Measurements from ENCODE around the gene ZDHHC14.

Gene ZDHHC14

DNA sequence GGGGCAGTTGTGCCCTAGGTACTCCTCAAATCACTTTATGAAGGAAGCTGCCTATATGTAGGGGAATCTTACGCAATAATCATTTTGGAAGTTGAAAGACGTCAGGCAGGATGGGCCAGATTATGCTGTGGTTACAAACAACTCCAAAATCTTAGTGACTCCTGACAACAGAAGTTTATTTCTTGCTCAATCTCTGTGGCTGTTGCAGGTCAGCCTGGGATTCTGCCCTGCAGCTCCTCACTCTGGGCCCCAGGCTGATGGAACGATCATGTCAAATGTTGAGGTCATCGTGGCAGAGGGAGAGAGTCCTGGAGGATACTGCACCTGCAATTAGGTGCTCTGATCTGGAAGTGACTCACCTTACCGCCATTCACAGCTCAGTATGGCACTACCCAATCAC is 88.4 kb downstream of the ZDHHC14 start:
- DNase-seq = no peak

- DNase-seq = no peak
Observed at GRCh38 chr6:157471077-157471686, 90.2 kb downstream of the ZDHHC14 start.

GRCh38 chr6:157471895-157472686 is 91.1 kb downstream of the ZDHHC14 start:
- DNase-seq = no peak

GRCh38 chr6:157476797-157477196 is 95.8 kb downstream of the ZDHHC14 start:
- DNase-seq = no peak

DNA sequence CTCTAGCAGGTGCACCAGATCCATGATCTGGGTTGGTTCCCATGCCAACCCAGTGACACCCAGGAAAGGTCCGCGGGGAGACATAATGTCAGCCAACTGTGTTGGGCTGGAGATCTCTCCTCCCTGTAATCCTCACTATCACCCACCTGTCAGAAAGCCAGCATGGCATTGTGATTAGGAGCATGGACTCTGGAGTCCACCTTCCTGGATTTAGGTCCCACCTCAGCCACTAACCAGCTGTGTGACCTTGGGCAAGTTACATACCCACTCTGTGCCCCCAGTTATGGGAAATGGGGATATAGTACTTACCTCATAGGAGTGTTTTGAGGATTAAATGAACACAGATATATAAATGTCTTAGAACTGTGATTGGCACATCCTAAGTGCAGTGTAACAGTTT is 97.9 kb downstream of the ZDHHC14 start:
- no peak for DNase-seq

DNA sequence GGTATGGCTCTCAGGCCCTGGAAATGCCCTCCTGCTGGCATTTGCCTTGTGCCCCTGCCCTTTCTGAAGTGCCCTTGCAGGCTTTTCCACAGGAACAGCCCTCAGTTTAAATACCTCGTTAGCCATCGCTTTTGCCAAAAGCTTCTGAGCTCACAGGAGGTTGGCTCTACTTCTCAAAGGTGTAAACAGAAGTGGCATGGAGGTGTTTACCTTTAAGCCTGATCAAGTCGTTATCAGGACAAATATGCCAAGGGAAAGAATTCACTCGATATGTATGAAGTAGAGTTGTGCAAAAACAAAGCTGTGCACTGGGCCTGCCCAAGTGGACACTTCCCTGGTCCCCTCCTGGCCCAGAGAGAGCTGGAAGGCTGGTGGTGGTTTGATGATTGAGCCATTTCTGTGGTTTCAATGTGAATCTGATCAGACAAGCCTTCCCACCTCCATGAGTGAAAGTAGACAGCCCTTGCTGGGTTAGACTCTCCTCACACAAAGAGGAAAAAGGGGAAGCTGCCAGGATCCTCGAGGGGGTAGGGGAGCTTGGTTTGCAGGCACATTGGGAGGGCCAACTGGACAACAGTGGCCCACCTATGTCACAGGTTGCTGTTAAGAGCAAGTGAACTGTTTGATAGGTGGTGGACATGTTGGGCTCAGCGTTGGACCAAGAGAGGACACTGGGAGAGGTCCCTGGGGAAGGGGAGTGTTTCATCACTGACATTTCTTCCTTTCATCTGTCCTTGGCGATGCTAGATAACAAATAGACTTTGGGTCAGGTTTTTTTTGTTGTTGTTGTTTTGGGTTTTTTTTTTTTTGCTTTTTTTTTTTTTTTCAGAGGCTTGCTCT is 98.7 kb downstream of the ZDHHC14 start:
- DNase-seq = no peak

GRCh38 chr6:157481189-157481864 is 100.3 kb downstream of the ZDHHC14 start:
- DNase-seq = no peak

- DNase-seq = no peak
Observed at GRCh38 chr6:157481865-157482249, 100.9 kb downstream of the ZDHHC14 start.

GRCh38 chr6:157483770-157484169 is 102.8 kb downstream of the ZDHHC14 start:
- DNase-seq = no peak

DNA sequence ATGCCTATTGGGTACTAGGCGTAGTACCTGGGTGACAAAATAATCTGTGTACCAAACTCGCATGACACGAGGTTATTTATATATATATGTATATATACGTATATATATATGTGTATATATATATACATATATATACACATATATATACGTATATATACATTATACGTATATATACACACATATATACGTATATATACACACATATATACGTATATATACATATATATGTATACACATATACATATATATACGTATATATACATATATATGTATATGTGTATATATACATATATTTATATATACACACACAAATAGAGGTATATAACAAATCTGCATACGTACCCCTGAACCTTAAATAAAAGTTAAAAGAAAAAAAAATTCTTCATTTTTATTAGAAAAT is 103.2 kb downstream of the ZDHHC14 start:
- no peak for DNase-seq

DNA sequence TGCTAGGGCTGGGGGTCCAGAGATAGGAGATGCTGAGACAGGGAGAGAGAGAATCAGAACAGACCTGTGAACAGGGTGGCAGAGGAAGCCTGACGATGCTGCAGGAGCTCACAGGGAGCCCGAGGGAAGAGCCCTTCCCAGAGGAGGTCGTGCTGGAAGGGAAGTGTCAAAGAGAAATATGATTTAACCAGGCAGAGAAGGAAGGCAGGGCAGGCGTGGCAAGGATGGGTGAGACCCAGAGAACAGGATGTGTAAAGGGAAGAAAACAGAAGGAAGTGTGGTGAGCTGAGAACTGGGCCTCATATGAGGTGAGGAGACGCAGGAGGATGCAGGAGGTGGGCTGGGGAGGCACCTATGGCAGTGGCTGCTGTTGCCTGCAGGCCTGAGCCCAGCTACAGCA is 105.6 kb downstream of the ZDHHC14 start:
- DNase-seq = no peak

- no peak for DNase-seq
Observed at GRCh38 chr6:157487110-157487773, 106.3 kb downstream of the ZDHHC14 start.

GRCh38 chr6:157488058-157488457 is 107.1 kb downstream of the ZDHHC14 start:
- DNase-seq = no peak

DNA sequence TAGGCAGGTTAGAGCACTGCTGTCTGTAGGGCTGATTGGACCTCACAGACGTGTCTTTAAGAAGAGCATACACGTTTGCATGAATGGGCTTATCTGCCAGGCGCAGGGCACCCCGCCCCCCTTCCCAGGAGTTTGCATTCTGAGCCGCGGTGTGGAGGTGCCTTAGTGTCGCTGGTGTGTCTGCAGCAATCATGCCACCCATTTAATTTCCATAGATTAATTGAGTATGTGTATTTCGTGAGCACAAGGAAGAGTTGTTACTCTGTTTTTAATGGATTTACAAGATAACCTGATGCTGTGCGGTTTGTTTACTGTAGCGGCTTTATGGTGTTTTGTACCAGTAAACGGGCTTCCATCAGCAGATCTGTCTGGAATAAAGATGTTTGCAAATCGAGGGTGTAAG is 107.7 kb downstream of the ZDHHC14 start:
- no peak for DNase-seq

- DNase-seq = no peak
Observed at GRCh38 chr6:157490611-157491269, 109.8 kb downstream of the ZDHHC14 start.

DNA sequence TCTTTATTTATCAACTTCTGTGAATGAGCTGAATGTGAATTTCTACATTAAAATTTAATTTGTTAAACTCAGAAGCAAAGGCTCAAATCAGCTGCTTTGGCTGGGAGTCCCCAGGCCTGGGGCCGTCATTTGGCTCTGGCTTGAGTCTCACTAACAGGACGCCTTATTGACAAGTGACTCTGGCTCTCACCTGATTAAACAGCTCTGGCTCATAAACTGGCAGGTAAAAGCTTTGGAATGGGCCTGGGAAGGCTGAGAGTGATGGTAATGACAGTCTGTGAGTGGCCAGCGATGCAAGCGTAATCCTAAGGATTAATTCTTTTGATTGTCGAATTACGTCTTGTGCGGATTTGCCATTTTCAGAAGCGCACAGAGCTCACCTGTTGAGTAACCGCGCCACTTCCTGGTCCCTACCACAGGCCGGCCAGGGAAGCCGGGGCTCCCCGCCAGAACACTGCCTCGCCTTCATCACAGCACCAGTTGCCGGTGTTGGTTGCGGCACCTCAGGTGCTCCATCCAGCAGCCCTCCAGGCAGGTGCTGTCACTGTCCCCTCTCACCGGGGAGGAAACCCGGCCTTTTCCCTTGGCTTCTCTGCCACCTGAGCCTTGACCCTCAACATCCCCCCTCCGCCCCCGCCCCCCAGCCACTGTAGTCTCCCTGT is 110.7 kb downstream of the ZDHHC14 start:
- DNase-seq = no peak

- DNase-seq = no peak
Observed at GRCh38 chr6:157492249-157492648, 111.3 kb downstream of the ZDHHC14 start.

- no peak for DNase-seq
Observed at GRCh38 chr6:157492741-157493140, 111.8 kb downstream of the ZDHHC14 start.

DNA sequence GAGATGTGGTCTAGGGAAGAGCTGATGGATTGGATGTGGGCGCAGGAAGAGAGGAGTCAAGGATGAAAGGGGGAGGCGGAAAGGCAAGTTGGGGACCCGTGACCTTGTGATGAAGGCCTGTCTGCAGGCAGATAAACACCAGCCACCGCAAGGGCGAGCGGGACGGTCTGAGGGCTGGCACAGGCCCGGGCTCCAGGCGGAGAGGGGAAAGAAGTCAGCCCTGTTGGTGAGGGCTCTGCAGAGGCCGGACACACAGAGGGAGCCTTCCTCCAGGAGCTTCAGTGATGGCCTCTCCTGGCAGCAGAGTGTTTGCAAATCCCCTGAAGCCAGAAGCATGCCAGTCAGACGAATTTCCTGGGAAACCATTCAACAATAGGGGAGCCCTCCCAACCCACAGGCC is 112.2 kb downstream of the ZDHHC14 start:
- DNase-seq = no peak

DNA sequence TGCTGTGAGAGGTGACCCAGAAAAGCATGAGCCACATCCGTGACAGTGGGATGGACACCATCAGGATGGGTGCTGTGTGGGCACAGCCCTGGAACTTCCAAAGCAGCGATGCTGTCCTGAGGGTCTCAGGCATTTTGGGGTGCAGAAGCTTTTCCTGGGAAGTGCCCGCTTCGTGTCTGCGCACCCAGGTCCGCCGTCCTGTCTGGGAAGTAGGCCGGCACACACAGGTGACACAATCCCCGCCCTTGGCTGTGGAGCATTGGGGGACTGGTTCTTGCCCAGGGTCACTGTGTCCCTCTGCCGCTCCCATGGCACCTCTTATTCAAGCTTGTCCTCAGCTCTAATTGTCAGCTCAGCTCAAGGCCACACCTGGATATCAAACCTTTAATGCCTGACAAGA is 112.6 kb downstream of the ZDHHC14 start:
- DNase-seq = no peak

- DNase-seq = no peak
Observed at GRCh38 chr6:157494132-157494710, 113.2 kb downstream of the ZDHHC14 start.
